Ovary (tissue), 9 donors: ENCODE measurements around the gene ECD. TPM values are rescaled to one million over a fixed set of nuclear protein-coding genes. Genes with fewer than 3 reads are reported as not detected.
A peak's percentile ranks its signal among the peaks of the same experiment; 100 is the strongest.

ENCODE experiments used
- DNase-seq, 5 donors: peaks; one replicate each; pipeline ENCODE4 v3.0.0-alpha.2; 2019 to 2020
- H3K27ac ChIP-seq, 2 donors: fragments of 200-600 bp; one replicate each; pipeline versions ENCODE4 v1.5.1 to v1.8.0; 2019 to 2022
- H3K27me3 ChIP-seq: fragments of 200-600 bp; one replicate; pipeline ENCODE4 v1.8.0; 2022
- H3K36me3 ChIP-seq: fragments of 200-600 bp; sonication (generic); one replicate; pipeline ENCODE4 v1.5.1; 2019
- H3K4me1 ChIP-seq: one replicate; pipeline ENCODE4 v1.8.1; 2013; ENCODE audit warnings: mild to moderate bottlenecking, moderate library complexity; ENCODE audit not compliant: insufficient read depth
- H3K4me3 ChIP-seq: fragments of 200-600 bp; sonication (generic); one replicate; pipeline ENCODE4 v1.5.1; 2017
- H3K9me3 ChIP-seq, 2 donors: fragments of 200-600 bp in 1 of 2; sonication (generic) in 1 of 2; one replicate each; pipeline versions ENCODE4 v1.5.1 to v1.8.1; 2013 to 2019; ENCODE audit warnings: mild to moderate bottlenecking in 1 of 2, moderate library complexity in 1 of 2
- EP300 ChIP-seq: sonication (generic); formaldehyde crosslinking; IDR thresholded peaks from one replicate; pipeline ENCODE4 v1.6.1; 2017; ENCODE audit warnings: antibody characterized with exemption
- POLR2A ChIP-seq: fragments of 450-650 bp; IDR thresholded peaks from one replicate; pipeline ENCODE4 v1.6.1; 2017; ENCODE audit warnings: antibody characterized with exemption, mild to moderate bottlenecking, moderate library complexity
- WGBS, 3 donors: extraction: QIAGEN DNeasy Blood & Tissue Kit in 1 of 3; methylation state at CpG; one replicate each; pipeline versions ENCODE4 v1.1.5 to v1.1.7; 2013 to 2017; 5-methylcytosine and 5-hydroxymethylcytosine counted together
- intact Hi-C, 4 donors: fragments of 100-400 bp; cut with DNase I; formaldehyde crosslinking; loops; one replicate each; pipeline versions ENCODE4 v1.11.0 to v1.15.1; 2022 to 2023
- polyA plus RNA-seq, 2 donors: library from polyadenylated mRNA; stranded (reverse); fragments of 200-250 nt in 1 of 2; fragments of 350-450 nt in 1 of 2; fragmentation: Illumina TruSeq in 1 of 2; extraction: RNeasy Lipid Tissue Mini Kit (QIAGEN cat#74804) in 1 of 2; gene quantifications; one replicate each; pipeline ENCODE4 v1.2.3, GENCODE V29; 2013 to 2014
- total RNA-seq, 7 donors: library from RNA; depleted of rRNA in 2 of 7; stranded (reverse); fragments of >200 nt in 2 of 7; fragmentation: NEBNext Ultra II Directional in 3 of 7; extraction: Animal tissue kit (Norgen Biotek cat#: 25700) in 3 of 7; gene quantifications; one replicate each; pipeline versions ENCODE4 v1.1.0 to v1.2.4, GENCODE V29; 2016 to 2023
- TF ChIP-seq, protein P1 (sequence below), 3 donors: fragments of 450-650 bp in 2 of 3; fragments of 200-600 bp in 1 of 3; IDR thresholded peaks; one replicate each; pipeline versions ENCODE4 v1.5.1 to v1.8.0; 2016 to 2022; ENCODE audit warnings: antibody characterized with exemption in 3 of 3, mild to moderate bottlenecking in 1 of 3
- donor health status: DM: no; HTN: no; CAD: no; lungs with moderate emphysema.
- donor health status: DM: no; HTN: no; CAD: no.
- donor health status: Bipolar disorder and iron deficiency.
- donor health status: DM: yes; HTN: yes; CAD: no.
- donor health status: DM: no; HTN: no; CAD: no.
- donor health status: DM: yes; HTN: yes; CAD: no.

ECD gene
- total and polyA plus RNA-seq, 9 donors: 14.7 to 28.2 (median 22.8) TPM

GRCh38 chr10:73106301-73106700, 61.5 kb downstream of the ECD start:
- H3K4me3 ChIP-seq: no peak overlapping the region
- 93 to 98% (median 95%) methylated on average over 3 of the region's 3 CpGs for WGBS, 3 donors
- no peak for DNase-seq
- H3K27me3 ChIP-seq: no peaks in the 10 kb centered on the region
- intact Hi-C loops: no loop called here
- no peak overlapping the region for H3K27ac ChIP-seq
- H3K9me3 ChIP-seq: no peaks in the 10 kb centered on the region
- peaks cover 2% of the 10 kb centered on the region for H3K4me1 ChIP-seq
- TF ChIP-seq POLR2A: no peak
- TF ChIP-seq, protein P1, sequence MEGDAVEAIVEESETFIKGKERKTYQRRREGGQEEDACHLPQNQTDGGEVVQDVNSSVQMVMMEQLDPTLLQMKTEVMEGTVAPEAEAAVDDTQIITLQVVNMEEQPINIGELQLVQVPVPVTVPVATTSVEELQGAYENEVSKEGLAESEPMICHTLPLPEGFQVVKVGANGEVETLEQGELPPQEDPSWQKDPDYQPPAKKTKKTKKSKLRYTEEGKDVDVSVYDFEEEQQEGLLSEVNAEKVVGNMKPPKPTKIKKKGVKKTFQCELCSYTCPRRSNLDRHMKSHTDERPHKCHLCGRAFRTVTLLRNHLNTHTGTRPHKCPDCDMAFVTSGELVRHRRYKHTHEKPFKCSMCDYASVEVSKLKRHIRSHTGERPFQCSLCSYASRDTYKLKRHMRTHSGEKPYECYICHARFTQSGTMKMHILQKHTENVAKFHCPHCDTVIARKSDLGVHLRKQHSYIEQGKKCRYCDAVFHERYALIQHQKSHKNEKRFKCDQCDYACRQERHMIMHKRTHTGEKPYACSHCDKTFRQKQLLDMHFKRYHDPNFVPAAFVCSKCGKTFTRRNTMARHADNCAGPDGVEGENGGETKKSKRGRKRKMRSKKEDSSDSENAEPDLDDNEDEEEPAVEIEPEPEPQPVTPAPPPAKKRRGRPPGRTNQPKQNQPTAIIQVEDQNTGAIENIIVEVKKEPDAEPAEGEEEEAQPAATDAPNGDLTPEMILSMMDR (IDR thresholded peaks at IDR 0.05): no peak
- no peak for TF ChIP-seq EP300
- no peaks in the 10 kb centered on the region for H3K36me3 ChIP-seq

GRCh38 chr10:73099141-73099540, 68.7 kb downstream of the ECD start:
- 36 to 59% (median 50%) methylated on average over 1 of the region's 1 CpG for WGBS, 3 donors
- DNase-seq: no peak
- Histone ChIP-seq H3K27ac (no peak overlapping the region), H3K9me3 (no peaks in the 10 kb centered on the region), H3K36me3 (no peaks in the 10 kb centered on the region), H3K4me1 (no peaks in the 10 kb centered on the region), H3K27me3 (no peaks in the 10 kb centered on the region), H3K4me3 (no peak overlapping the region)
- no peak for TF ChIP-seq POLR2A
- TF ChIP-seq, protein P1 (IDR thresholded peaks at IDR 0.05): no peak
- no peak for TF ChIP-seq EP300
- intact Hi-C loops: no loop called here

- Histone ChIP-seq H3K27me3 (no peaks in the 10 kb centered on the region), H3K4me1 (peaks cover 4% of the 10 kb centered on the region), H3K4me3 (peak overlapping the region; percentile 49), H3K27ac (peak overlapping the region; percentile 97 to 99), H3K9me3 (no peaks in the 10 kb centered on the region), H3K36me3 (no peaks in the 10 kb centered on the region)
- TF ChIP-seq, protein P1 (IDR thresholded peaks at IDR 0.05): no peak
- TF ChIP-seq EP300: no peak
- DNase-seq: no peak
- 31 to 35% (median 33%) methylated on average over 4 of the region's 4 CpGs for WGBS, 3 donors
- intact Hi-C loops: loop anchor here in 1 of 4 donors (2.0 kb wide), 1 partner anchor 62 kb away; no protein-coding TSS in a partner anchor
Observed at GRCh38 chr10:73097305-73097670, 70.5 kb downstream of the ECD start.

DNA sequence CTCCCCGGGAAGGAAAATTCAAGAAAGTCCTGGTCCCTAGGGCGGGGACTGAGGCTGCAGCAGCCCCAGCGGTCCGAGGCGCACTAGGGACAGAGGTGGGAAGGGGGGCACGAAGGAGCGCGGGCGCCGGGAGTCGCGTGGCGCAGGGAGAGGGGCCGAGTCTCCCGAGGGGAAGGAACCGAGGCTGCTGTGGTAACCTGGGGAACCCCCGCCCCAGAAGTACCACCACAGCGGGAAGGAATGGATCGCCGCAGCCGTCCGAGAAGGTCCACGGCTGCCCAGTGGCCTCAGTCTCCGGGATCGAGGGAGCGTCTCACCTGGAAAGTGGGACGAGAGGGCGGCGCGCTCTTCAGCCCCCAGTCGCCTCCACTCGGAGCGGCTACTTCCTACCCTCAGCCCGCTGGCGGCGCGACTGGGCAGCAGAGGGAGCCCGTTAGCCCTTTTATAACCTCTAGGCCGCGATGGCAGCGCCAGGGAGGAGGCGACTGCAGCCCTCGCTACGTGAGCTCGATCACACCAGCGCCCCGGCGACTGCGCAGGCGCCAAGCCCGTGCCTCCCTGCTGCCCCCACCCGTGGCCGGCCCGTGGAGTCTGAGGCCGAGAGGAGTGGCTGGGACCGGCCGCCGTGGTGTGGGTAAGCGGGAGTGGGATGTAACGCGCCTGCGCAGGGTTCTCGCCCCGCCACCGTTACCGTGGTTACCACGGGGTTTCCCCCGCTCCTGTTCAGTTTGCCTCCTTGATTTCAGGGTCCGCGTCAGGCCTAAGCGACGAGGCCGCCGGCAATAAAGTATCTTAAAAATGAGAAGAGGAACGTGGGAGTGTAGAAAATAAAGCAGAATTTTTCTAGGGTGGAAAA, 71.1 kb downstream of the ECD start, which contains the start of gene P4HA1:
TSS of gene P4HA1 (minus strand) at position 418 of the 856 bp plus-strand sequence. CDS start 21,983 bp downstream, outside the sequence.
- peak; percentile 99 for DNase-seq
- 0 to 1% (median 0%) methylated on average over 74 to 75 of the region's 75 CpGs for WGBS, 3 donors
- no peaks in the 10 kb centered on the region for H3K9me3 ChIP-seq
- peak within 1 kb of the TSS; percentile 97 to 99 for H3K27ac ChIP-seq
- H3K4me3 ChIP-seq: peak within 1 kb of the TSS; percentile 49
- H3K4me1 ChIP-seq: peaks cover 5% of the 10 kb centered on the region
- no peaks in the 10 kb centered on the region for H3K36me3 ChIP-seq
- H3K27me3 ChIP-seq: no peaks in the 10 kb centered on the region
- intact Hi-C loops: loop anchor here in 1 of 4 donors (2.0 kb wide), 1 partner anchor 62 kb away; no protein-coding TSS in a partner anchor
- TF ChIP-seq EP300 (no peak), POLR2A (peak; percentile 93)
- TF ChIP-seq, protein P1 (IDR thresholded peaks at IDR 0.05): peak; percentile 62 to 92 (median 81)
